HG03571 (cell line): ENCODE data around the gene IQSEC3.
"Not testable (repeated sequence)": the region's sequence is repeated elsewhere in the genome, so short reads cannot be mapped to it uniquely, and the experiment has no call there.

Experiments
- ATAC-seq: cut with Tn5 transposase; IDR thresholded peaks from one replicate; pipeline ENCODE4 v1.9.1; 2021; ENCODE audit not compliant: unreplicated experiment

The IQSEC3 gene

DNA sequence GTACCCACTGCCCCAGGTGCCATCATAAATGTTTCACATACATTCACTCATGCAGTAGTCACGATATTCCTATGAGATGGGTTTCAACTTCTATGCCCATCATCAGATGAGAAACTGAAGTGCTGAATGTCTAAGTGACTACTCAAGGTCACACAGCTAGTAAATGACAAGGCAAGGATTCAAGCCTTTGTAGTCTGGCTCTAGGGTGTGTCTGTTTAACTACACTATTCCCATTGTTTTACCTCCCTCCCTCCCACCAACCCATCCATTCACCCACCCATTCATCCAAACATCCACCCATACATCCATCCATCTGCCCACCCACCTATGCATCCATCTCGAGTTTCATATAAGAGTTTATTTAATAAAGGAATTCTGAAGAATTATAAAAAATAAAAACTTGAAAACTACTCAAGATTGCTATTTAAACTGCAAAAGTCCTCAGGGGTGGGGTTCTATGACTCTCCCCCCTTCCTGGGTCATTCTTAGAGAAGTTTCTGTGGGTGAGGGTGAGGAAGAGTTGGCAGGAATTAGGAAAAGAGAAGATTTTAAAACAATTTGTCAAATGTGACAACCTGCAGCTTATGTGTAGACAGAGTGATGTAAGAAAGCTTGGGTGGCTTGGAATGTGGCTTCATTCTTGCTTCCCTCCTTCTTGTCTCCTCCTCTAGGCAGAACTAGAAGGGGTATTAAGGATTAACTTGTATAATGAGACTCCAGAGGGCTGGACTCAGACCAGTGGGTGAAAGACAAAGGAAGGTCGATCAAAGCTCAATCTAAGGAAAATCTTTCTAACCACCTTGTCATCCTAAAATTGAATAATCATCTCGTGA lies 13.4 kb upstream of the IQSEC3 start:
- not testable (repeated sequence) for ATAC-seq

DNA sequence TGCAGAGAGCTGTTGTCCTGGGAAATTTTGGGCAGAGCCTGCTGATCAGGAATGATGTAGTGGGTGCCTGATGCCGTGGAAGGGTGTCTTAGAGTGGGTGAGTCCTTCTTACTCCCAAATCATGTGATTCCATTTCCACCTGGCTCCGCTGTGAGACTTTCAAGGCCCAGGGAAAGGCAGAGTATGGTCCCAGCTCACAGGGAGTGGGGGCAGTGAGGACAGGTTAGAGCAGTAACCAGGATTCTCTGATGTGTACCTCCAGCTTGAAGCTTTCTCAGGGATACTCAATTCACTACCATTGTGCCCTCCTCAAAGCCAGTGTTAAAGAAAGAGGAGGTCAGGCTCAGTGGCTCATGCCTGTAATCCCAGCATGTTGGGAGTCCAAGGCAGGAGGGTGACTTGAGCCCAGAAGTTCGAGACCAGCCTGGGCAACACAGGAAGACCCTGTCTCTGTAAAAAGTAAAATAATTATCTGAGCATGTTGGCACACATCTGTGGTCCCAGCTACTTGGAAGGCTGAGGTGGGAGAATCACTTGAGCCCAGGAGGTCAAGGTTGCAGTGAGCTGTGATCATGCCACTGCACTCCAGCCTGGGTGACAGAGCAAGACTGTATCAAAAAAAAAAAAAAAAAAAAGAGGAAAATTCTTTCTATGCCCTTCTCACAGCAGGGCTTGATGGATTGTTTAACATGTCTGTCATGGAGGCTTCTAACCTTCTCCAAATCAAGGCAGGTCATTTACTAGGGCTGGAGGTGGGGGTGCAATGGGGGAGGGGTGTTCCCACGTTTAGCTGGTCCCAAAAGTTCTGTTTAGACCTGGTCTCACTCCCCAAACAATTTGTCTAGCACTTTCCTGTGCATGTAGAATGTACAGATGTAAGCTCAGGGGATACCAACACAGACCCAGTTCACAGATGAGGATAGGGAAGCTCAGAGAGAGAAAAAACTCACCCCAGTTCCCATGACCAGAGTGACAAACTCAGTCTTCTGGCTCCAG lies 12.5 kb upstream of the IQSEC3 start:
- ATAC-seq = no peak

DNA sequence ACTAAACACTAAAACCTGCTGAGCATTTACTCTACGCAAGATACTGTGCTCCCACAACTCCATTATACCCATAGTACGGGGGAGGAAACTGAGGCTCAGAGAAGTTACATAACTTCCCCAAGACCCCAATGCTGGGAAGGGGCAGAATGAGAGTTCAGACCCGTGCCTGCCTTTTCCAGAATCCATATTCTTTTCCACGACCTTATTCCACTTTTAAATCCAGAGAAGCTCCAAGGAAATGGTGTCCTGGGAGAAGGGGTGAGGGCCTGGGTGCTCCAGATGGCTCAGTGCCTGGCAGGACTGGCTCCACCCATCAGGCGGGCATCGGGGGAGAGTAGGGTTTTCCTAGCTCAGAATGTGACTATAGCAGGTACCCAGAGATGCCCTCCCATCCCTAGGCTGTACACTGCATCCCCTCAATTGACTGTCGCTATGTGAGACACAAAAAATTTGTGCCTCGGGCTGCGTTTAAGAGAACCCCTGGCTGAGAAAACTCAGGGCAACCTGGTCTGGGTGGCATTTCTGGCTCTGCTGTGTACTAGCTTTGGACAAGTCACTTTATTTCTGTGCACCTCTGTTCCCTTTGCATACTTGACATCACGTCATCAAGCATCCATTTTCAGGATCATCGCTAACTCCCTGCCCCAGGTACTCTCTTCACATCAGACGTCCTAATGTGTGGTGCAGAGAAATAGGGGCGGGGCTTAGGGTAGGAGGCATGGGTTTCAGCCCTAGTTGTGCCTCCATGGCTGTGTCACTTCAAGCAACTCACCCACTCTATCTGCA lies 11.6 kb upstream of the IQSEC3 start:
- ATAC-seq = no peak

DNA sequence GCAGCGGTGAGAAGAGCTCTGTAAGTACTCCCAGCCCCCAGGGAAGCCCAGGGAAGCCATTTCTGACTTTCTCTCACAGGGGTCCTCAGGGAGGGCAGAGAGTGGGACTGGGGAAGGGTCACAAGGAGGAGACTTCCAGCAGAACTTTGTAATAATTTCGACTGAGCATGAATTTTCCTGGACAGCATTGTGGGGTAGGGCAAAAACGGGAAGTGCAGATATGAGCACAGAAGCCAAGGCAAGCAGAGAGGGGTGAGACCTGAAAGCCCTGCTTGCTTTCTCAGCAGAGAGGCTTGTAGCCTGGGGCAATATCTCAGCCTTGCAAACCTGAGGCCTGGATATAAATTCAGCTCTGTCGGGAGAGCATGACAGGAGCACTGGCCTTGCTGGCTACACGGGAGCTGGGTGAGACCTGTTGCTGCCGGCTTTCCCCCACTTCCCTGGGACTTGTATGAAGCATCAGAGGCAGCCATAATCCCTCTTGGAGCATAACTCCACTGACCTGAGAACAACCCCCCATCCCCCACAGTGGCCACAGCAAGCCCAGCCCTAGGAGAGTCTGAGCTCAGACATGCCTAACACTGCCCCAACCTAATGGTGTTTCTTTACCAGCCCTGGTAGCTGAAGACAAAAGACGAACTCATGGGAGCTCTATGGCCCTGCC lies 9.8 kb upstream of the IQSEC3 start:
- ATAC-seq = no peak

DNA sequence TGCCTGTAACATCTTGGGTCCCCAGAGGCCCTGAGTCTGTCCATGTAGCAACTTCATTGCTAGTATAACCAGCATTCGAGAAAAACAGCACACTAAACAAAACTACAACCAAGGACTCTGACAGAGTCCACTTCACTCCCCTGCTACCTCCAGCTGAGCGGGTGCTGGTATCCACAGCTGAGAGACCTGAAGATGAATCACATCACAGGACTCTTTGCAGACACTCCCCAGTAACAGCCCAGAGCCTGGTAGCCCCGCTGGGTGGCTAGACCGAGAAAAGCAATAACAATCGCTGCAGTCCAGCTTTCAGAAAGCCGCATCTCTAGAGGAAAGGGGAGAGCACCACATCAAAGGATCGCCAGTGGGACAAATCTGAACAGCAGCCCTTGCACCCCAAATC lies 9.0 kb upstream of the IQSEC3 start:
- no peak for ATAC-seq

DNA sequence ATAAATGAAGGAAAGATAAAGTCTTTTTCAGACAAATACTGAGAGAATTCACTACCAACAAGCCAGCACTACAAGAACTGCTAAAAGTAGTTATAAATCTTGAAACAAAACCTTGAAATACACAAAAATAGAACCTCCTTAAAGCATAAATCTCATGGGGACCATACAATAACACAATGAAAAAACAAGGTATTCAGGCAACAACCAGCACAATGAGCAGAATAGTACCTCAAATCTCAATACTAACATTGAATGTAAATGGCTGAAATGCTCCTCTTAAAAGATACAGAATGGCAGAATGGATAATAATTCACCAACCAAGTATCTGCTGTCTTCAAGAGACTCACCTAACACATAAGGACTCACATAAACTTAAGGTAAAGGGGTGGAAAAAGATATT lies 7.7 kb upstream of the IQSEC3 start:
- no peak for ATAC-seq

DNA sequence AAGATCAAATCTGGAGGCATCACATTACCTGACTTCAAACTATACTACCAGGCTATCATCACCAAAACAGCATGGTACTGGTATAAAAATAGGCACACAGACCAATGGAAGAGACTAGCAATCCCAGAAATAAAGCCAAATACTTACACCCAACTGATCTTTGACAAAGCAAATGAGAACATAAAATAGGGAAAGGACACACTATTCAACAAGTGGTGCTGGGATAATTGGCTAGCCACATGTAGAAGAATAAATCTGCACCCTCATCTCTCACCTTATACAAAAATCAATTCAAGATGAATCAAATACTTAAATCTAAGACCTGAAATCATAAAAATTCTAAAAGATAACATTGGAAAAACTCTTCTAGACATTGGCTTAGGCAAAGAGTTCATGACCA lies 4.7 kb upstream of the IQSEC3 start:
- not testable (repeated sequence) for ATAC-seq

DNA sequence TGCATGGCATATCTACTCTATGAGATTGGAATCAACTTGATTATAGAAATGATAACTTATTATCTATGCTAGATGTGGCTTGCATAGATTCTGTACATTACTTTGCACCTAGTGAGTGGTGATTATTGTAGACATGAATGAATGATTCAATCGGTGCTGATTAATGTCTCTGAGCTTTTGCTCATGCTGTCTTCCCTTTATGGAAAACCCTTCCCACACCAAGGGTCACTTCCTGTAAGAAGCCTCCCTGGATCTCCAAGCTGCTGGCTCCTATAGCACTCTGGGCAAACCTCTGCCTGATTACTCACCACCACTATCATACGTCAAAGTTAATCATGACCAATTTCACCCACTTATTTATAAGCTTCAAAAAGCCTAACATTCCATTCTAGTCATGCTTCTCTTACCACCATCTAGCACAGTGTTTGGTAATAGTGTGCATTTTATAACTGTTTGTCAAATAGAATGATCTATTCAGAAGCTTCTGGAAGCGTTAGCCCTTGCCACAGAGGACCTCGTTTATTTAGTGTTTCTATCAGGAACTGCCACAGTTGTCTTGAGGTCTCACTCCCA lies 990 bp upstream of the IQSEC3 start:
- not testable (repeated sequence) for ATAC-seq

DNA sequence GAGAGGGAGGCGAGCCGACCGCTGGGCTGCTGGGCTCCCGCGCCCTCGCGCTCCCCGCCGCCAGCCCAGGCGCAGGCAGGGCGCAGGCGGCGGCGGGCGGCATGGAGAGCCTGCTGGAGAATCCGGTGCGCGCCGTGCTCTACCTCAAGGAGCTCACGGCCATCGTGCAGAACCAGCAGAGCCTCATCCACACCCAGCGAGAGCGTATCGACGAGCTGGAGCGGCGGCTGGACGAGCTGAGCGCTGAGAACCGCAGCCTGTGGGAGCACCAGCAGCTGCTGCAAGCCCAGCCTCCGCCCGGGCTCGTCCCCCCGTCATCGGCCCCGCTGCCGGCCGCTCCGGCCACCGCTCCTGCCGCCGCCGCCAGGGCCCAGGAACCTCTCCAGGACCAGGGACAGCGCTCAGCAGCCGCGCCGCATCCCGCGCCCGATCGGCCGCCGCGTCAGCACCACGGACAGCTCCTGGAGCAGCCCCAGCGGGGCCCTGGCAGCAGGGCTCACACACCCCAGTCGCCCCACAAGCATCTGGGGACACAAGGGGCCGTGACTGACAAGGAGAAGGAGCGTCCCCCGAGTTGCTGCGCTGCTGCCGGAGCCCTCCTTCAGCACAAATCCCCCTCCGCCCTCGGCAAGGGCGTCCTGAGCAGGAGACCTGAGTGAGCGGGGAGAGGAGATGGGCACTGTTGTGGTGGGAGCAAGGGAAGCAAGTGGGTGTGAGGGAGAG lies 376 bp downstream of the IQSEC3 start:
- not testable (repeated sequence) for ATAC-seq

DNA sequence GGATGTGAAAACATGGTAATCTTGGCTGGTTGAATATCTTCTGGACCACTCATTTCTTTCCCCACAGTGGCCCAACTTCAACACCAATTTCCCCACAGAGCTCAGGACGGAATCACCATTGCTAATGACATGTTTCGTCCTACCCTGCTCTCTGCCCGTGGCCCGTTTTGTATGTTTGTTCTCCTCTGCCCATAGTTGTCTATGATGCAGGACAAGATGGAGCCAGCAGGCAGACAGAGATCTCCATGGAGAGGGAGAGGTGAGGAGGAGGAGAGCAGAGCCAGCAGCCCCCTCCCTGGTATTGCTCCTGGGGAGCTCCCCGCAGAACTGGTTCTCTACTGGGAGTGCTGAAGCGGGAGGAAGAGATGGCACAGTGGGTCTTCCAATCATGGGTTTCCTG lies 3.1 kb downstream of the IQSEC3 start:
- ATAC-seq = not testable (repeated sequence)

DNA sequence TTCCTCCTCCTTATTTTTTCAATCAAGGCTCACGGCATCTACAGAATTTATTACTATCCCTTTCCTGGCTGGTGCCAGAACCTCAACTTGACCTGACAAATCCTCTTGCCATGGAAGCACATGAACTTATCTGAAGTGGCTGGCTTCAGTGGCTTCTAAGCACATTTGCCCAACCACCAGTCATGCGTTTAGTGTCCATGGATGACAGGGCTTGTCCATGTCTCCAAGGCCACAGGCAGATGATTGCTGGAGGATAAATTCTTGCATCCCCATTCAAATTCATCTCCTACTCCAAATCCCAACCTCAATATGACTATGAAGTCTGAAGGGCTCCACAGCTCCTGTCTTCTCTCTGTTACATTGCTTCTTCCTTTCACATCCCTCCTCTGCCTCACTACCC lies 4.0 kb downstream of the IQSEC3 start:
- not testable (repeated sequence) for ATAC-seq

DNA sequence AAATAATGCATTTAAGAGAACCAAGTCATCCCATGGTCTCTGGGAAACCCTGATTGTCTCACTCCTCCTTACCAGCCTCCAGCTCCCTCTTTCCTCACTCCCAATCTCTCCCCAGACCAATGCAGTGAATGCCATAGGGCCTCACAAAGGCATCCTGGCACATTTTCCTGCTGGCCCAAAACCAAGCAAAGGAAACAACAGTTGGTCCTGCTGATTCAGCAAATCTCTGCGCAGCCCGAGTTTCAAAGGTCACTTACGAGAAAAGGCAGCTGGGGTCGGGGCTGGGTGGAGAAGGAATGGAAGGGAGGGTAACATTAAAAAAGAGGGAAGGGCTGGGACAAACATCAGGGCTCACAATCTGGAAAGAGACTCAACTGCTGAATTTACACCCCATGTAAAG lies 5.5 kb downstream of the IQSEC3 start:
- ATAC-seq = not testable (repeated sequence)

DNA sequence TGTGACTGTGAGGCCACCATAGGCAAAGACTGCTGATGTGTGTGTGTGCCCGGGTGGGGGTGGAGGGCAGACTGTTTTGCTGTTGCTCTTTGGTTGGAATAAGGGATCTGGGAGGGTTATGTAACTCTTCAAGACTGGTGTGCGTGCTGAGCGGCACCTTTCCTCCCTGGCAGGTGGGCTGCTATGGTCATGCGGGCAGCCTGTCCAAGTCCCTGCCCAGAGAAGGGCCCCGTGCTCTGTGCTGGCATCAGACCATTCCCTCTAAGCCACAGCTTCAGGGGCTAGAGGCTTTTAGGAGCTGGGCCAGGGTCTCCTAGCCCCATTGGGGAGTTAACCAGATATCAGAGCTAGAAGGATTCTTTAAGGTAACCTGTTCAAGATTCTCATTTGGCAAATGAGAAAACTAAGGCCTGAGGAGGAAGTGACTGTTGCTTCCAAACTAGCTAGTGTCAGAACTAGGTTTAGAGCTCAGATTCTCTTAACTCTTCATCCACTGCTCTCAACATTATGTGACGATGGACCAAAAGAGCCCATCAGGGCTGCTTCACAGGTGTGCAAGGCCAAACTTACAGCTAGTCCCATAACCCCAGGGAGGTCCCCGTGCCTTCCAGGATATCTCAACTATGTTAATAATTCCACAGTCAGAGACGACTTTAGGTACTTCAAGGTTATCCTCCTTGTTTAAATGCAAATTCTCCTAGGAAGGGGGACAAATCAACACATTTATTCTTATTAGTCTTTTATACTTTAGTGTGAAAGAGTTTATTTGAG lies 8.0 kb downstream of the IQSEC3 start:
- ATAC-seq = not testable (repeated sequence)

DNA sequence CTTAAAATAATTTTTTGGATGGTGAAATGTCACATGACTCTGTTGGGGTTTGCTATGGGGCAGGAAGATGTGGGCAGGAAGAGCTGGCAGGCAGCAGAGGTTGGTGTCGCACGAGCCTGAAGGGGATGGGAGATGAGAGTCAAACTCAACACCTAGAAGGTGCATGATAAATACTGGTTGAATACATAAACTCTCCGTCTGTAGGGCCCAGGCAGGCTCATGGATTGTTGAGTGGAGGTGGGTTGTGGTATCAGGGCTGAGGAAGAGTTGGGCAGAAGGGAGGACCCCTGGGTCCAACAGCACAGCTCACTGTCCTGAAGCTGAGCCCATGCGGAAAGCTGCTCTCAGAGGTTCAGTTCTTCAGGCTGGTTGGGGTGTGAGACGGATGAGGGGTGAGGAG lies 9.0 kb downstream of the IQSEC3 start:
- ATAC-seq = not testable (repeated sequence)

DNA sequence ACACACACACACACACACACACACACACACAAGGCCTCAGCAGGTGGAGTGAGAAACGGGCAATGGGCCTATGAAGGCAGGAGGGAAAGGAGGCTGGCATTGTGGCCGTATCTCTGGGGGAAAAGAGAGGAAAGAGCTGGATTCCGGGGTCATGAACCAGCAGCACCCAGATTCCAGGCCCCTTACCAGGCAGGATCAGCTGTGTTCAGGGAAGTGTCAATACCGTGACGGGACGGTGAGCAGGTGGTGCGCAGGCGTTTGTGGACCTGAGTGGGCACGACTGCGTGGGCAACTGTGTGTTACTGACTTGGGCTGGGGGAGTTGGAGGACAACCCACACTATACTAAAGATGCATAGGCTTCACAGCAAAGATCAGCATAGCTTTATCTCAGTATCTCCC lies 9.5 kb downstream of the IQSEC3 start:
- ATAC-seq = not testable (repeated sequence)

DNA sequence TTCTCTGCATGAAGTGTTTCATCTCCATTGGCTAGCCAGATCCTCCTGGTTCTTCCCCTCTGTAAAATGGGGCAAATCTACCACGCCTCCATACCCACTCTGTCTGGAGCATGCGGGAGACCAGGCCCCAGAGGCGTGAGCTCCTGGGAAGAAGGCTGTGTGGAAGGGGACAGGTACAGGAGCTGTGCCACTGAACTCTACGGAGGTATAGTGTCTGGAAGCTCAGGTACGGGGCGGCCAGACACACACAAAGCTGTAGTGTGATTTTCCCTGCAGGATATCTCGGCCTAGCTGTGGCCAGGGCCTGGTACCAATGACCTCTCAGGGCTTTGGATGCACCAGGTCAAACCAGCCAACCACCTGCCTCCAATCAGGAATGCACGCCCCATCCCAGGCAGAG lies 10.0 kb downstream of the IQSEC3 start:
- not testable (repeated sequence) for ATAC-seq

DNA sequence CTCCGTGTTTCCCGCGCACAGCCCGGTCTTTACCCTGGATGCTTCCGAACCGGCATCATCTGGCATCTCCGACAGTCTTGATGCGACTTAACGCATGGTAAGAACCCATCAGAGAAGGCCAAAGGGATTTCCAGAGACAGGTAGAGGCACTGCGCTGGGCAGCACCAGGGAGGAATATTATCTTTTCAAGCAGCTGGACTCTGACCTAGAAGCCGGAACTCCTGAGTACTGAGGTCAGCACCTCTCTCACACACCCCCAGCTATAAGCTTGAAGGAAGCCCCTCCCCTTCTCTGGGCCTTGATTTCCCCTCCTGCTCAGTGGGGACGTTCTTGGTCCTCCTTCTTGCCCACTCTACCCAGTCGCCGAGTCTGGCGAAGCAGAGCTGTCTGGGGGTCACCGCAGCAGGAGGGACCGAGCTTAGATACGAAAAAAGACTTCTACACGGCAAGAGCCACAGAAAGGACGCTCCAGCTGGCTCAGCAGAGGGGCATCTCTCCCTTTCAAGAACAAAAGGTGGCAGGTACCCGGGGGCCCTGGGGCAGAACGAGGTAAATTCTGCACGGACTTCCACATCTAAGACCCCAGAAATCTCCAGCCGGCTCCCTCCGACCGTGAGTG lies 10.6 kb downstream of the IQSEC3 start:
- not testable (repeated sequence) for ATAC-seq

DNA sequence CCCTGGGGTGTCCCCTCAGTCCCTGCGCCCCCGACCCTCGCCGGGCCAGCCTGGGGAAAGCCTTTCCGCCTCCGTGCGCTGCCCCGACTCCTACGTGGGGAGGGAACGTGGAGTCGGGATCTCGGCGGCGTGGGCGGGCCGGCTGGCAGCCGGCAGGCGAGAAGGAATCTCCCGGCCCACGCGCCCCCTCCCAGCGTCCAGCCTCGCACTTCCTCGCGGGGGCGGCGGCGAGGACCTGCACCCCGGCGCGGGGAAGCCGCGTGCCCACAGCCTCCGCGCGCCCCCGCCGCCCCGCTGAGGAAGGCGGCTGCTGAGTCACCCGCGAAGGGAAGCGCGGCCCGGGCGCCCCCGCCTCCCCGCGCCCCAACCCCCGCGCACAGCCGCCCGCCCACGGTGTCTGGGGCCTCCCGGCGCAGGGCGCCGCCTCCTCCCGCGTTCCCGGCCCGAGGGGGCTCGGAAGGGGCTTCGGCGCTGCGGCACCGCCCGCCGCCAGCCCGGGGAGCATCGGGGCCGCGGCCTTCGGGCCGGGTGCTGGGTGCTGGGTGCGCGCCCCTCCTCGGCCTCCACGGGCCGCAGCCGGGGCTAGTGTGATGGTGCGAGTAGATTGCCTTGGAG lies 11.3 kb downstream of the IQSEC3 start:
- not testable (repeated sequence) for ATAC-seq
